ENCODE data around the gene APBB3. TPM values are rescaled to one million over a fixed set of nuclear protein-coding genes. Genes with fewer than 3 reads are reported as not detected.

The APBB3 gene, protein sequence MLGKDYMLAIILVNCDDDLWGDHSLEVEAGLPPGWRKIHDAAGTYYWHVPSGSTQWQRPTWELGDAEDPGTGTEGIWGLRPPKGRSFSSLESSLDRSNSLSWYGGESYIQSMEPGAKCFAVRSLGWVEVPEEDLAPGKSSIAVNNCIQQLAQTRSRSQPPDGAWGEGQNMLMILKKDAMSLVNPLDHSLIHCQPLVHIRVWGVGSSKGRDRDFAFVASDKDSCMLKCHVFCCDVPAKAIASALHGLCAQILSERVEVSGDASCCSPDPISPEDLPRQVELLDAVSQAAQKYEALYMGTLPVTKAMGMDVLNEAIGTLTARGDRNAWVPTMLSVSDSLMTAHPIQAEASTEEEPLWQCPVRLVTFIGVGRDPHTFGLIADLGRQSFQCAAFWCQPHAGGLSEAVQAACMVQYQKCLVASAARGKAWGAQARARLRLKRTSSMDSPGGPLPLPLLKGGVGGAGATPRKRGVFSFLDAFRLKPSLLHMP
- 20.1 and 24.2 TPM in 2 replicates for total RNA-seq

DNA sequence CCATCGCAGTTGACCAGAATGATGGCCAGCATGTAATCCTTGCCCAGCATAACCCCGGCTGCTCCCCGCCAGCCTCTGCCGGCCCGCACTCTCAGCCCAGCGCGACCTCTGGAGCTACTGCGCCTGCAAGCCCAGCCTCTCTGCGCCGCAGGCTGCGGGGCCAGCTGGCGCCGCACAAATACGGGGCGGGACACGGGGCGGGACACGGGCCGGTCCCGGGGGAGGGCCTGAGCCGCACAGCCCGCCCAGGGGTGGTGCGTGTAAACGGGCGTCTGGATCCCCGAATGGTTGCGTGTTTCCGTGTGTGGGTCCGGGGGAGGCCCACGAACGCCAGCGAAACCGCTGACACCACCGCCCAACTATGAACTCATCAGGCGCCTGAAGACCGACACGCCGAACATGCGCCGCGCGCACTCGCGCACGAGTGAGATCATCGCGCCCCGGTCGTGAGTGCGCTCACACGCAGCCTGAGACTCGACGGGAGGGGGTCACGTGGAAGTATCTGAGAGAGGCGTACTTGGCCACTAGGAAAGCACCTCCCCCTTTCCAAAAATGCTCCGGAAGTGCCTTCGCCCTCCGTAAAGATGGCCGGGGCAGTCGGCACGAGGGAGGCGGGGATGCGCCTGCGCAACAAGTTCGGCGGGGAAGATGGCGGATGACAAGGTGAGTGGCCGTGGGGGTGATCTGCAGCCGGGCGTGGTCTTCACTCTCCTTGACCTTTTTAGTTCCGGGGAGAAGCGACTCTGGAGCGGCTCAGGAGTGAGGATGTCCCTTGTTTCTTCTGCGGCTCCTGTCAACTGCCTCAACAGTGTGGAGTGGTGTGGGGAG is at the start of gene APBB3, which contains the start of gene SLC35A4:
Gene APBB3, minus strand, starts transcription at position 403 of the 828 bp plus-strand sequence. Its CDS starts 353 bp downstream, at position 50.
Gene SLC35A4, plus strand, starts transcription at position 633 of the 828 bp plus-strand sequence. CDS start 2,342 bp downstream, outside the sequence.

DNA sequence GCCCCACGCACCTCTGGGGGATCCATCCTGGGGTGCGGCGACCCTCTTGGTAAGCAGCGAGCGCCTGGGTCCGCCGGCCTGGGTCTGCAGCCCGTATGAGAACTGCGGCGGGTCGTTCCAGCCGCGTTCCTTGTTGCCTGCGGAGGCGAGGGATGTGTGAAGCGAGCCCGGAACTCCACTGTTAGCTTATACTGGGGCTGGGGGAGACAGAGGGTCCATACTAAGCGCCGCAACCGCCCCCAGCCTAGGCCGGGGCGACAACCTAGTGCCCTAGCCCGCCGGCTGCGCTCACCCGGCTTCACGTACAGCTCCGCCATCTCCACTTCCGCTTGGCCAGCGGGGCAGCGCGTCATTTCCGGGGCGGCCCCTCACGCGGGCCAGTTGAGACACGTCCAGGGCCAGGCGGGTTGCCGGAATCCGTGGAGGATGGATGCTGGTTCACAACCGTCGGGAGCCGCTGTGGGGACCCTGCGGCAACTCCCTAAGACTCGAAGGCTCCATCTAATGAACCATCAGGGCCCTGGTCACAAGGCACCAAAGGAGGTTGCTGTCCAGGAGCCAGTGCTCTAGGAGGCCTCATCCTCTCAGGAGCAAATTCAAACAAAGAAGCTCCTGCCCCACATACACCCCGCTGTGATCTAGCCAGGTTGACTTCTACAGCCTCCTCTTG is 7.1 kb downstream of the APBB3 start, which contains the start of gene SRA1:
Gene SRA1, minus strand, starts transcription at position 338 of the 670 bp plus-strand sequence. Its CDS starts 21 bp downstream, at position 317.

DNA sequence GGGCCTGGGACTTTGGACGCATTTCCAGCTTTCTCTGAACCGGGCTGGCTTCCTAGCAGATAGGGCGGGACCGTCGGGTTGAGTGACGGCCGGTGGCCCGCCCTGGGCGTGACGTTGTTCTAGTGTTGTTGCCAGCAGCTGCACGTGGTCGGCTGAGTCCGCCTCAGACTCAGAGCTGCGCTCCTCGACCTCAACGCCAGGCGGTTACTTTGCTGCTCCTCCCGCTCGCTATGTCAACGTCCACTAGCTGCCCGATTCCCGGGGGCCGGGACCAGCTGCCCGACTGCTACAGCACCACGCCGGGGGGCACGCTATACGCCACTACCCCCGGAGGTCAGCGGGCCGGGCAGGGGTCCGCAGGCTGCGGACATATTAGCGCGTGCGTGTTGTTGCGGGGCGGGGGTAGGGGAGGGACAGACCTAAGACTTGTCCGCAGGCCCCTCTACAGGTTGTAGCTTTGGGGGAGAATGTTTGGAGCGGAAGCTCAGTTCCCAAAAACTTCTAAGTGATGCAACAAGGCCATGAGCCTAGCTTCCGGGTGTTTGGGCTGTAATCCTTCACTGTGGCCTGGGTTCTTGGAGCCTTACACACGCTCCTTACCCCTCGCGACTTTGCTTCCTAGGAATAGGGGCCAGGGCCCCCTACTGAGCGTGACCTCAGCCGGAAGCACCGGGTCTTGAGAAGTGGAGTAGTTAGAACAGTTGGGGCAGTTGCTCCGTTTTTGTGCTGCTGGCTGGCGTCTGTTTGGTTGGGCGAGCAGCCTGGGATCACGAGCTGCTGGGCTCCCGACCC is 16.7 kb downstream of the APBB3 start, which contains the start of gene EIF4EBP3:
Gene EIF4EBP3, plus strand, starts transcription at position 155 of the 792 bp plus-strand sequence. Its CDS starts 76 bp downstream, at position 231.

Small RNA genes within 50 kb of the gene (small RNA-seq; reads per million reads assigned to genes)
- not detected for gene RF00279
- not detected for gene RF00443

Other genes with a start within 250 kb of the APBB3 start
- gene HBEGF, start 218.0 kb downstream of the APBB3 start, total RNA-seq: 2.8 and 3.3 TPM in 2 replicates
- not detected in 2 replicates for gene SLC4A9, start 204.4 kb downstream of the APBB3 start, total RNA-seq
- 62.4 and 72.9 TPM in 2 replicates for gene ANKHD1, start 162.8 kb downstream of the APBB3 start, total RNA-seq
- gene EIF4EBP3, start 16.9 kb downstream of the APBB3 start, total RNA-seq: 1.5 and 3.4 TPM in 2 replicates
- gene SRA1, start 7.1 kb downstream of the APBB3 start, total RNA-seq: 29.0 and 31.2 TPM in 2 replicates
- gene SLC35A4, start 230 bp upstream of the APBB3 start, total RNA-seq: 21.1 and 28.9 TPM in 2 replicates
- 2.8 and 6.3 TPM in 2 replicates for gene CD14, start 68.6 kb upstream of the APBB3 start, total RNA-seq
- 10.5 and 12.5 TPM in 2 replicates for gene TMCO6, start 74.9 kb upstream of the APBB3 start, total RNA-seq
- gene NDUFA2, start 83.0 kb upstream of the APBB3 start, total RNA-seq: 14.1 and 22.2 TPM in 2 replicates
- 54.7 and 68.2 TPM in 2 replicates for gene IK, start 83.2 kb upstream of the APBB3 start, total RNA-seq
- gene WDR55, start 100.3 kb upstream of the APBB3 start, total RNA-seq: 29.0 and 34.4 TPM in 2 replicates
- gene DND1, start 109.0 kb upstream of the APBB3 start, total RNA-seq: 0.24 and 0.49 TPM in 2 replicates
- gene HARS1, start 126.8 kb upstream of the APBB3 start, total RNA-seq: 46.7 and 49.7 TPM in 2 replicates
- 22.2 and 23.5 TPM in 2 replicates for gene HARS2, start 126.9 kb upstream of the APBB3 start, total RNA-seq
- gene ZMAT2, start 135.8 kb upstream of the APBB3 start, total RNA-seq: 24.3 and 24.4 TPM in 2 replicates
- gene PCDHA1, start 221.5 kb upstream of the APBB3 start, total RNA-seq: under 0.01 TPM in 1 of 2 replicates, not detected in the other
- gene PCDHA2, start 230.3 kb upstream of the APBB3 start, total RNA-seq: 0.12 and 0.16 TPM in 2 replicates
- gene PCDHA3, start 236.5 kb upstream of the APBB3 start, total RNA-seq: 0.32 and 0.61 TPM in 2 replicates
- 0.49 and 1.1 TPM in 2 replicates for gene PCDHA4, start 242.5 kb upstream of the APBB3 start, total RNA-seq